ENCODE data around the gene ERMAP. TPM values are rescaled to one million over a fixed set of nuclear protein-coding genes. Genes with fewer than 3 reads are reported as not detected.

ERMAP gene
- total and polyA plus RNA-seq, 10 of the 15 experiments (the other 5 are each of a cell fraction or from before 2014, with no cell fraction given), result 1.4 to 6.8 (median 4.1) TPM

- no peak overlapping the region for H2AFZ ChIP-seq (ENCODE audit: control insufficient read depth, low read depth, low read length)
- DNase-seq (ENCODE audit: low read depth, low spot score) (no peak), FAIRE-seq (no peak), ATAC-seq (no peak)
- CTCF ChIA-PET, result interaction anchor here (1.0 to 2.0 kb wide), 5 partner anchors 10 to 294 kb away, joined by 3 to 39 read pairs (median 4); no protein-coding TSS in a partner anchor
- no peaks in the 10 kb centered on the region for H4K20me1 ChIP-seq (ENCODE audit: control insufficient read depth, insufficient read depth)
- WGBS (ENCODE audit: insufficient coverage, insufficient replicate concordance, low lambda C conversion rate, missing lambda C conversion rate), result 100% methylated on average over 1 of the region's 1 CpG
- H3K27me3 ChIP-seq (replicated peaks in 1 of 2; ENCODE audit: control insufficient read depth in 2 of 2, insufficient read depth in 2 of 2, low read length in 1 of 2), result no peaks in the 10 kb centered on the region
- POLR2A ChIA-PET, result interaction anchor here (0.5 to 1.3 kb wide), 2 partner anchors 36 to 295 kb away, joined by 3 to 5 read pairs; partner anchors contain the start of gene ERMAP
- in situ Hi-C loops (cut with MboI), result loop anchor here (5.0 kb wide), 1 partner anchor 287 kb away; no protein-coding TSS in a partner anchor
- peaks cover 5% of the 10 kb centered on the region; the same call in 1 of the 2 replicates for H3K4me1 ChIP-seq (ENCODE audit: control insufficient read depth, insufficient read depth, low read length)
- H3K36me3 ChIP-seq (ENCODE audit: control insufficient read depth in 2 of 2, insufficient read depth in 2 of 2, low read length in 1 of 2), result peaks cover 8 to 17% of the 10 kb centered on the region in 2 experiments
- no peak overlapping the region for H3K27ac ChIP-seq (ENCODE audit: control insufficient read depth, insufficient read depth)
- no TSS peak for BruUV-seq (replicated peaks)
- SMC1A ChIA-PET (ENCODE audit: uncharacterized antibody, unreplicated experiment), result interaction anchor here (0.6 to 5.6 kb wide), 7 partner anchors 12 to 295 kb away, joined by 3 to 53 read pairs (median 21); partner anchors contain the start of genes C1orf50, P3H1 and ZNF691
- H3K4me2 ChIP-seq (ENCODE audit: control insufficient read depth, insufficient read depth), result no peak overlapping the region
- intact Hi-C loops (cut with micrococcal nuclease; ENCODE audit: unreplicated experiment), result no loop called here
- H3K79me2 ChIP-seq (ENCODE audit: control insufficient read depth, insufficient read depth, low read length), result no peaks in the 10 kb centered on the region
- RAD21 ChIA-PET (ENCODE audit: unreplicated experiment), result interaction anchor here (0.9 to 5.2 kb wide), 4 partner anchors 12 to 293 kb away, joined by 4 to 92 read pairs (median 14); partner anchors contain the start of genes C1orf50 and P3H1
- TF ChIP-seq RBBP5 (conservative IDR thresholded peaks at IDR 0.05) (no peak), SP1 (IDR thresholded peaks at IDR 0.05; ENCODE audit: low read depth, low read length) (no peak)
- no peaks in the 10 kb centered on the region for H3K9me3 ChIP-seq (replicated peaks; ENCODE audit: control insufficient read depth, insufficient read depth, low read length)
- H3K4me3 ChIP-seq, result no peak overlapping the region
- H3K9ac ChIP-seq (ENCODE audit: control insufficient read depth, insufficient read depth, low read length), result no peak overlapping the region
These were observed 36.7 kb upstream of the ERMAP start for GRCh38 chr1:42780176-42780575.

DNA sequence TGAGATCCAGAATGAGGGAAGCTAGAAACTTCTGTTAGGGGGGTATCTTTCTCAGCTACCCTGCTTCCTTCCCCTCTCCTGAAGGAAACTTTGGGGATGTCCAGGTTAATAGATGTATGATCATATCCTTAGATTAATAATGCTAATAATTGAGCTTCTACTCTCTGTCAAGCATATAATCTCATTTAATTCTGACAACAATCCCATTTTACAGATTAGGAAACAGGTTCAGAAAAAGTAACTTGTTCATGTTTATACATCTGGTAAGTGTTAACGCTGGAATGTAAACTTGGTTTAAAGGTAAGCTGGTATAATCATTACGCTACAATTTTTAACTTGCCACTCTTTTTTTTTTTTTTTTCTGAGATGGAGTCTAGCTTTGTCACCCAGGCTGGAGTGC is 33.8 kb upstream of the ERMAP start:
- ChIA-PET POLR2A (no interaction called here), CTCF (interaction anchor here (0.6 to 1.8 kb wide), 5 partner anchors 11 to 290 kb away, joined by 3 to 5 read pairs (median 4); partner anchors contain the start of gene ZNF691), SMC1A (ENCODE audit: uncharacterized antibody, unreplicated experiment) (interaction anchor here (1.3 kb wide), 1 partner anchor 288 kb away, joined by 3 read pairs; no protein-coding TSS in a partner anchor), RAD21 (ENCODE audit: unreplicated experiment) (interaction anchor here (1.1 to 1.4 kb wide), 2 partner anchors 149 to 291 kb away, joined by 3 to 4 read pairs; no protein-coding TSS in a partner anchor)
- WGBS (ENCODE audit: insufficient coverage, insufficient replicate concordance, low lambda C conversion rate, missing lambda C conversion rate), result 98% methylated on average over 2 of the region's 2 CpGs
- ATAC-seq (no peak), FAIRE-seq (no peak), DNase-seq (ENCODE audit: low read depth, low spot score) (no peak)
- Histone ChIP-seq H2AFZ (ENCODE audit: control insufficient read depth, low read depth, low read length) (no peak overlapping the region), H3K27ac (ENCODE audit: control insufficient read depth, insufficient read depth) (no peak overlapping the region), H3K4me3 (no peak overlapping the region), H3K27me3 (replicated peaks in 1 of 2; ENCODE audit: control insufficient read depth in 2 of 2, insufficient read depth in 2 of 2, low read length in 1 of 2) (no peaks in the 10 kb centered on the region), H3K9ac (ENCODE audit: control insufficient read depth, insufficient read depth, low read length) (no peak overlapping the region), H3K4me2 (ENCODE audit: control insufficient read depth, insufficient read depth) (no peak overlapping the region), H3K9me3 (replicated peaks; ENCODE audit: control insufficient read depth, insufficient read depth, low read length) (no peaks in the 10 kb centered on the region), H3K79me2 (ENCODE audit: control insufficient read depth, insufficient read depth, low read length) (no peaks in the 10 kb centered on the region), H4K20me1 (ENCODE audit: control insufficient read depth, insufficient read depth) (no peaks in the 10 kb centered on the region; the same call in 1 of the 2 replicates), H3K4me1 (ENCODE audit: control insufficient read depth, insufficient read depth, low read length) (peaks cover 8% of the 10 kb centered on the region; the same call in 1 of the 2 replicates), H3K36me3 (ENCODE audit: control insufficient read depth in 2 of 2, insufficient read depth in 2 of 2, low read length in 1 of 2) (peaks cover 0 to 6% of the 10 kb centered on the region in 2 experiments; a peak in 1 of 4 replicates)
- intact Hi-C loops (cut with micrococcal nuclease; ENCODE audit: unreplicated experiment) (no loop called here), in situ Hi-C loops (cut with MboI) (loop anchor here (5.0 kb wide), 1 partner anchor 284 kb away; no protein-coding TSS in a partner anchor)
- no TSS peak for BruUV-seq (replicated peaks)
- TF ChIP-seq CBX3 (IDR thresholded peaks at IDR 0.05; ENCODE audit: borderline replicate concordance, low read depth) (no peak), EP300 (IDR thresholded peaks at IDR 0.05; ENCODE audit: borderline replicate concordance in 1 of 2, control insufficient read depth in 1 of 2, low read depth in 2 of 2, low read length in 2 of 2) (no peak), MAX (IDR thresholded peaks at IDR 0.05; ENCODE audit: low read depth, low read length) (no peak), ZNF274 (IDR thresholded peaks at IDR 0.05; ENCODE audit: insufficient read depth, insufficient read length) (no peak), SRF (IDR thresholded peaks at IDR 0.05; ENCODE audit: low read depth in 2 of 2, low read length in 2 of 2) (no peak), ZNF622 (IDR thresholded peaks at IDR 0.05) (no peak), ZBTB11 (CRISPR knock-in tag; IDR thresholded peaks at IDR 0.05) (no peak)
- TF ChIP-seq, protein P1, sequence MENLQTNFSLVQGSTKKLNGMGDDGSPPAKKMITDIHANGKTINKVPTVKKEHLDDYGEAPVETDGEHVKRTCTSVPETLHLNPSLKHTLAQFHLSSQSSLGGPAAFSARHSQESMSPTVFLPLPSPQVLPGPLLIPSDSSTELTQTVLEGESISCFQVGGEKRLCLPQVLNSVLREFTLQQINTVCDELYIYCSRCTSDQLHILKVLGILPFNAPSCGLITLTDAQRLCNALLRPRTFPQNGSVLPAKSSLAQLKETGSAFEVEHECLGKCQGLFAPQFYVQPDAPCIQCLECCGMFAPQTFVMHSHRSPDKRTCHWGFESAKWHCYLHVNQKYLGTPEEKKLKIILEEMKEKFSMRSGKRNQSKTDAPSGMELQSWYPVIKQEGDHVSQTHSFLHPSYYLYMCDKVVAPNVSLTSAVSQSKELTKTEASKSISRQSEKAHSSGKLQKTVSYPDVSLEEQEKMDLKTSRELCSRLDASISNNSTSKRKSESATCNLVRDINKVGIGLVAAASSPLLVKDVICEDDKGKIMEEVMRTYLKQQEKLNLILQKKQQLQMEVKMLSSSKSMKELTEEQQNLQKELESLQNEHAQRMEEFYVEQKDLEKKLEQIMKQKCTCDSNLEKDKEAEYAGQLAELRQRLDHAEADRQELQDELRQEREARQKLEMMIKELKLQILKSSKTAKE (IDR thresholded peaks at IDR 0.05; ENCODE audit: low read depth, poor library complexity, severe bottlenecking), result no peak
